Measurements from ENCODE around the gene CREBZF. TPM values are rescaled to one million over a fixed set of nuclear protein-coding genes. Genes with fewer than 3 reads are reported as not detected.

Gene CREBZF
- polyA plus RNA-seq, 1 donor from 2014 or later, result 264 TPM

GRCh38 chr11:85647604-85648299, 17.2 kb downstream of the CREBZF start, which contains the start of gene TMEM126A:
Gene TMEM126A (plus strand): TSS chr11:85647967. CDS start chr11:85650256, 2,289 bp downstream.
- H3K27me3 ChIP-seq (ENCODE audit: insufficient read depth, low read depth, low read length), result no peaks in the 10 kb centered on the region
- H3K4me2 ChIP-seq (ENCODE audit: low read length), result peak within 1 kb of the TSS; percentile 95
- H3K9me3 ChIP-seq (ENCODE audit: low read length), result no peaks in the 10 kb centered on the region
- peak within 1 kb of the TSS; percentile 71 for H3K9ac ChIP-seq (ENCODE audit: low read length)
- H3K79me2 ChIP-seq (replicated peaks; ENCODE audit: insufficient read depth, low read length), result peaks cover 9% of the 10 kb centered on the region
- H2AFZ ChIP-seq (ENCODE audit: low read depth, low read length), result peak within 1 kb of the TSS; percentile 77
- no peaks in the 10 kb centered on the region for H4K20me1 ChIP-seq (ENCODE audit: insufficient read depth)
- H3F3A ChIP-seq (ENCODE audit: insufficient read depth, low read length, poor library complexity, severe bottlenecking), result no peaks in the 10 kb centered on the region
- TF ChIP-seq TAF1 (IDR thresholded peaks at IDR 0.05; ENCODE audit: low read depth) (peak; percentile 69), MXI1 (conservative IDR thresholded peaks at IDR 0.05; ENCODE audit: poor library complexity, severe bottlenecking) (peak; percentile 96), REST (IDR thresholded peaks at IDR 0.05; ENCODE audit: borderline replicate concordance) (peak; percentile 68), POLR2AphosphoS5 (IDR thresholded peaks at IDR 0.05) (peak; percentile 81), EP300 (conservative IDR thresholded peaks at IDR 0.05; ENCODE audit: poor library complexity, severe bottlenecking) (peak; percentile 36), SMC3 (conservative IDR thresholded peaks at IDR 0.05; ENCODE audit: poor library complexity) (peak; percentile 27), EZH2 (IDR thresholded peaks at IDR 0.05; ENCODE audit: borderline replicate concordance, insufficient read depth, low read length, poor library complexity, severe bottlenecking) (no peak), CTCF (IDR thresholded peaks at IDR 0.05; ENCODE audit: poor library complexity, severe bottlenecking) (no peak), RAD21 (conservative IDR thresholded peaks at IDR 0.05) (peak; percentile 25)
- peak within 1 kb of the TSS; percentile 75 for H3K4me3 ChIP-seq (ENCODE audit: low read length)
- no peaks in the 10 kb centered on the region for H3K9me2 ChIP-seq (ENCODE audit: insufficient read depth, low read length)
- H3K27ac ChIP-seq (ENCODE audit: low read length), result peak within 1 kb of the TSS; percentile 64
- no peaks in the 10 kb centered on the region for H3K36me3 ChIP-seq (ENCODE audit: insufficient read depth, low read length)

- Histone ChIP-seq H2AFZ (ENCODE audit: low read depth, low read length) (peak overlapping the region; percentile 35), H3K79me2 (replicated peaks; ENCODE audit: insufficient read depth, low read length) (peaks cover 9% of the 10 kb centered on the region), H3K27me3 (ENCODE audit: insufficient read depth, low read depth, low read length) (no peaks in the 10 kb centered on the region), H3K4me3 (ENCODE audit: low read length) (peak overlapping the region; percentile 75), H3F3A (ENCODE audit: insufficient read depth, low read length, poor library complexity, severe bottlenecking) (no peaks in the 10 kb centered on the region), H3K4me2 (ENCODE audit: low read length) (peak overlapping the region; percentile 95), H3K9me2 (ENCODE audit: insufficient read depth, low read length) (no peaks in the 10 kb centered on the region), H3K36me3 (ENCODE audit: insufficient read depth, low read length) (no peaks in the 10 kb centered on the region), H3K9ac (ENCODE audit: low read length) (peak overlapping the region; percentile 71), H4K20me1 (ENCODE audit: insufficient read depth) (no peaks in the 10 kb centered on the region), H3K9me3 (ENCODE audit: low read length) (no peaks in the 10 kb centered on the region), H3K27ac (ENCODE audit: low read length) (peak overlapping the region; percentile 64)
- no peak for TF ChIP-seq SMC3 (conservative IDR thresholded peaks at IDR 0.05; ENCODE audit: poor library complexity)
- TF ChIP-seq CTCF (IDR thresholded peaks at IDR 0.05; ENCODE audit: poor library complexity, severe bottlenecking), result no peak
- TF ChIP-seq REST (IDR thresholded peaks at IDR 0.05; ENCODE audit: borderline replicate concordance), result no peak
- TF ChIP-seq TAF1 (IDR thresholded peaks at IDR 0.05; ENCODE audit: low read depth), result no peak
- TF ChIP-seq EP300 (conservative IDR thresholded peaks at IDR 0.05; ENCODE audit: poor library complexity, severe bottlenecking), result no peak
- no peak for TF ChIP-seq MXI1 (conservative IDR thresholded peaks at IDR 0.05; ENCODE audit: poor library complexity, severe bottlenecking)
- TF ChIP-seq RAD21 (conservative IDR thresholded peaks at IDR 0.05), result no peak
- no peak for TF ChIP-seq POLR2AphosphoS5 (IDR thresholded peaks at IDR 0.05)
- TF ChIP-seq EZH2 (IDR thresholded peaks at IDR 0.05; ENCODE audit: borderline replicate concordance, insufficient read depth, low read length, poor library complexity, severe bottlenecking), result no peak
These were observed 17.9 kb downstream of the CREBZF start for GRCh38 chr11:85647078-85647477.

Measured in neural cell (in vitro differentiated cells).